HEK293T (cell line): ENCODE data around the gene LRP1B.

Source experiments
- BHLHE40 ChIP-seq: fragments of 450-650 bp; IDR thresholded peaks from 2 replicates; pipeline ENCODE4 v1.6.1; 2016; ENCODE audit warnings: mild to moderate bottlenecking, moderate library complexity, borderline replicate concordance
- ELF4 ChIP-seq: fragments of 450-650 bp; IDR thresholded peaks from 2 replicates; pipeline ENCODE4 v1.6.1; 2017; ENCODE audit warnings: antibody characterized with exemption
- FOXK2 ChIP-seq: fragments of 450-650 bp; IDR thresholded peaks from 2 replicates; pipeline ENCODE4 v1.6.1; 2016; ENCODE audit warnings: mild to moderate bottlenecking
- FOXM1 ChIP-seq: fragments of 450-650 bp; IDR thresholded peaks from 2 replicates; pipeline ENCODE4 v1.6.1; 2017; ENCODE audit warnings: mild to moderate bottlenecking, borderline replicate concordance
- HDGF ChIP-seq: fragments of 450-650 bp; IDR thresholded peaks from 2 replicates; pipeline ENCODE4 v1.6.1; 2017; ENCODE audit warnings: antibody characterized with exemption, borderline replicate concordance
- NFRKB ChIP-seq: fragments of 450-650 bp; IDR thresholded peaks from 2 replicates; pipeline ENCODE4 v1.6.1; 2016; ENCODE audit warnings: mild to moderate bottlenecking, moderate library complexity
- SP1 ChIP-seq: fragments of 450-650 bp; IDR thresholded peaks from 2 replicates; pipeline ENCODE4 v1.6.1; 2017
- SUZ12 ChIP-seq: fragments of 450-650 bp; IDR thresholded peaks from 2 replicates; pipeline ENCODE4 v1.6.1; 2016; ENCODE audit warnings: mild to moderate bottlenecking
- TARDBP ChIP-seq: fragments of 450-650 bp; IDR thresholded peaks from 2 replicates; pipeline ENCODE4 v1.6.1; 2016

GRCh38 chr2:142045641-142046040 lies 85.2 kb downstream of the LRP1B start:
- no peak for TF ChIP-seq ELF4
- TF ChIP-seq FOXM1: no peak
- no peak for TF ChIP-seq SP1
- TF ChIP-seq FOXK2: no peak
- TF ChIP-seq BHLHE40: no peak
- TF ChIP-seq SUZ12: no peak
- TF ChIP-seq TARDBP: no peak
- no peak for TF ChIP-seq HDGF
- TF ChIP-seq NFRKB: no peak
